ENCODE data around the gene HMCN2.

The HMCN2 gene

DNA sequence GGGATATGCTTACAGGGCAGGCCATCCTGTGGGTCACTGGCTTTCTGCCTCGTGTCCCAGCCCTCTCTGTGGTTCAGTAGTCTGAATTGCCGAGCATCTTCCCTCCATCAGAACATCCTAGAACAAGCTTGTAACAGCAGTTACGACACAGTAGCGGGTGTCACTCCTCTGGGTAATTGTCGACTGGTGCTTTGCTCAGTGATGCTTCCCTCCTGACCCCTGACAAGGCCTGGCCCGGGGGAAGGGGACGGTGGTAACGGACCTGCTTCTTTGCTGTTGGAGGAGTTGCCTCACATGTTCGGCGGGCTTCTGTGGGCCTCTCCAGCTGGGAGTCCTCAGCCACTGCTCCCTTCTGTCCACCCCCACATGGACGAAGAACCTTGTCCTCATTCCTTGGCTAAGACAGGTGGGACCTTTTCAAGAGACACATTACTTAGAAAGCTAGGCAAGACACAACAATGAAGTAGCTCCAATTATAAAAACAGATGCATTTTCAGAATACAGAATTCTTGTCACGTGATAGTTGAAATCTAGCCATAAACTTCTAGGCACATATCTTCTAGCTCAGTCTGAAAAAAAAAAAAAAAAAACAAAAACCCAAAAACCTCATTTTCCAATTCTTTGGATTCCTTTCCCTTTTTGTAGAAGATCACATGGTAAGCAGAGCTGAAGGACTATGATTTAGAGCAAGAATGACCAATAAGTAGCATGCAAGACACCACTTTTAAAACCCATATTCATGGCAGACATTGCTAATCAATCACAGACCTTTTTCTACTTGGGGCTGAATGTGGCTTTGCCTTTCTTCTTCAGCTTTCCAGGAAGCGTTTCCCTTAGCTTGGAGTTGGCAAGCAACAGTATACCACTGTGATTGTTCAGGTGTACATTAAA lies 25.0 kb downstream of the HMCN2 start:
- no peak for DNase-seq

DNA sequence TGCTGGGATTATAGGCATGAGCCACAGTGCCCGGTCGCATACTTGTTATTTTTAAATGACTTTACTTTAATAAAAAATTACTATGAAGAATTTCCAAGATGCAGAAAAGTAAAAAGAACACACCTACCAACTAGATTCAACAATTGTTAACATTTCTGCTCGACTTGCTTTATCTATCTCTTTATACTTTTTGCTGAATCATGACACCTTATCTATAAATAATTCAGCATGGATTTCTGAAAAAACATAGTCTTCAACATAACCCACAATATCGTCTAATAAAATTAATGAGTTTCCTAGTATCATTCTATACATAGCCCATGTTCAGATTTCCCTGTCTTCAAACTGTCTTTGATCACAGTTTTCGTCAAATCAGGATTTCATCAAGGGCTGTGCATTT lies 25.9 kb downstream of the HMCN2 start:
- no peak for DNase-seq

DNA sequence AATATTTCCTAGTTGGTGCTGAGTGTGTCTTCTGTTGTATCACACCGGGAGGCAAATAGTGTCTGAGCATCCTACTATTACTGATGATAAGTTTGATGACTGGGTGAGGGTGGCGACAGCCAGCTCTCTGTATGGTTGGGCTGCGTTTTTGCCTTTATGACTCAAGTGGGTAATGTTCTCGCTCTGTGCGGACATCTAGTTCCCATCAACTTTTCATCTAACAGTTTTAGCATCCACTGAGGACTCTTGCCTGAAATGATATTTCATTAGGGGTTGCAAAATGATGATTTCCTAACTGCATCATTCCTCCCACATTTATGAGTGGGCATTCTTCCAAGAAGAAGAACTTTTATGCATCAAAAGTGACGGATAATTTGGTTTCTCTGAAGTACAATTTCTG lies 26.5 kb downstream of the HMCN2 start:
- DNase-seq: no peak

DNA sequence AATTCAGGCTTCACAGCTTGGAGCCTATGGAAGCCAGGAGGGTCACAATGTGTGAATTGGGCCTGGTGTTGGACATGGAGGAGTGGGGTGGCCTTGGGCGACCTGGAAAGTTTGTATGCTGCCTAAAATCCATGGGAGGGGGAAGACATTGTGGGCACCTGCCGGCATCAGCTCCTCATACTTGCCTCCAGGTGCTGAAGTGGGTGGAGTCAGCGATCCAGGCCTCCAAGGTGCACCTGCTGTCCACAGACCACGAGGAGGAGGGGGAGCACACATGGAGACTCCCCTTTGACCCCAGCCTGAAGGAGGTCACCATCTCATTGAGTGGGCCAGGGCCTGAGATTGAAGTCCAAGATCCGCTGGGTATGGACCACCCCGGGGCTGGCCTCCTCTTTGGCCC lies 29.1 kb downstream of the HMCN2 start:
- DNase-seq: no peak

DNA sequence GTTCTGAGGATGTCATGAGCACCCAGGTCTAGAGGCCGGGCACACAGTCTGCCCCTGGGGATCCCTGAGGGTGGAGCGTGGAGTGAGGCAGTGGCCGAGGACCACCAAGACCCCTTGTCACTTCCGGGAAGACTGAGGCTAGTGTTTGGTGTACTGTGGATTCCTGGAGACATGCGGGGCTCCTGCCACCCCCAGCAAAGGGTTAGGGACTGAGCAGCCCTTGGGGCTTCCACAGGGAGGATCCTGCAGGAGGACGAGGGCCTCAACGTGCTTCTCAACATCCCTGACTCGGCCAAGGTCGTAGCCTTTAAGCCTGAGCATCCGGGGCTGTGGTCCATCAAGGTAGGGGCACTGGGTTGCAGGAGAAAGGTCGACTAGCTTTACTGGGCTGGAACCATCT lies 29.9 kb downstream of the HMCN2 start:
- no peak for DNase-seq

DNA sequence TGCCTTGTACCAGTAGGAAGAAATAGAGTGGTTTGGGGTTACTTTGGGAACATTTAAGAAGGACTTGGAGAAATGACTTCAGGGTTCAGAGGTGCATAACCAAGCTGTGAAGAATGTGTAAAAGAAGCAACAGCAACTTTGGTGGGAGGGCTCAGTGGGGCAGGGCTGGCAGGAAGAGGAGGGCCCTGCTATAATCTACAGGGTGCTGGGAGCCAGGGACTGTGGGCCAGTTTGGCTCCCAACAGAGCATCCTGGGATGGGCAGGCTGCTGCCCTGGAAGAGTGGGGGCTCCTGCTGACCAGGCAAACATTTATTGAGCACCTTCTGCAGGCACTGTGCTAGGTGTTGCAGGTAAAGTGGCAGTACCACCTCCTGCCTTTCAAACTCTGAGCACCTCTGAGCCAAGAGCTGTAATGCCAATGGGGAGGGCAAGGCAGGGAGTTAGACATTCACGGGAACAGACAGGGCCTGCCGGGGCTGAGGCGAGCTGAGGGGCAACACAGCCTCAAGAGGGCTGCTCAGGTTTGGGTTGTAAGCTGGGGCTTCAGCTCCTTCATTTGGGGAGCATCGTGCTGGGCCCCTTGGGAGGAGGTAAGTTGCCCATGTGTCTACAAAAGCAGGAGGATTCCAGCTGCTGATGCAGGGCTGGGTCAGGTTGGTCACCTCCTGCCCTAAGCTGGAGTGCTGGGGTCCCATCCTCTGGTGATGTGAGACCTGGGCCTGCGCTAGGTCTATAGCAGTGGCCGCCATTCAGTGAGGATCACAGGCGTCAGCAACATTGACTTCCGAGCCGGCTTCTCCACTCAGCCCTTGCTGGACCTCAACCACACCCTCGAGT lies 30.6 kb downstream of the HMCN2 start:
- no peak for DNase-seq

DNA sequence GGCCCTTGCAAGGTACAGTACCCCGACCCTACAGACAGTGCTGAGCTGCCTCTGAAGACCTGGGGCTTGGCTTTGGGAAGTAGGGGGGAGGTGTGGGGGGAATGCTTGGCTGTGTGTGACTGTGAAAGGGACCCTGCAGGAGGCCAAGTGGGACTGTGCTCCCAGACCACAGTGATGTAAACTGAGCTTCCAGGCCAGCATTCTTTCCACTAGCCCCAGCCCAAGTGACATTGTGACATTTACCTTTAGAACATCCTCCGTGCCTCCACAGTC lies 31.2 kb downstream of the HMCN2 start:
- no peak for DNase-seq

DNA sequence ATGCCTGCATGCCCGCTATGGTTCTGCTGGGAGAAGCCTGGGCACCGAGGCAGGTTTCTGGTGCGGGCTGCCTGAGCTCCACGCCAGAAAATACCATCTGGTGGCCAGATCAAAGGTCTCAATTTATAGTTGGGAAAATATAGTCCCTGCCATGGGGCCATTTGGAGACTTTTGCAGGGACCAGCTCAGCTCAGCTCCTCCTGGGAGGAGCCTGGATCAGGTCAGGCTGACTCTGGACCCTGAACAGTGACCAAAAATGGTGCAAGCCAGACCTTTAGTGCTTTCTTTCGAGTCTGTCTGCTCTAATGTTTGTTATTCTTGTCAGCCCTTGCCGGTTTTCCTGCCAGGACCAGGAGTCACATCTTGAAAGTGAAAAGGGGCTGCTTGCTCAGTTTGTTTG lies 31.8 kb downstream of the HMCN2 start:
- DNase-seq: no peak

DNA sequence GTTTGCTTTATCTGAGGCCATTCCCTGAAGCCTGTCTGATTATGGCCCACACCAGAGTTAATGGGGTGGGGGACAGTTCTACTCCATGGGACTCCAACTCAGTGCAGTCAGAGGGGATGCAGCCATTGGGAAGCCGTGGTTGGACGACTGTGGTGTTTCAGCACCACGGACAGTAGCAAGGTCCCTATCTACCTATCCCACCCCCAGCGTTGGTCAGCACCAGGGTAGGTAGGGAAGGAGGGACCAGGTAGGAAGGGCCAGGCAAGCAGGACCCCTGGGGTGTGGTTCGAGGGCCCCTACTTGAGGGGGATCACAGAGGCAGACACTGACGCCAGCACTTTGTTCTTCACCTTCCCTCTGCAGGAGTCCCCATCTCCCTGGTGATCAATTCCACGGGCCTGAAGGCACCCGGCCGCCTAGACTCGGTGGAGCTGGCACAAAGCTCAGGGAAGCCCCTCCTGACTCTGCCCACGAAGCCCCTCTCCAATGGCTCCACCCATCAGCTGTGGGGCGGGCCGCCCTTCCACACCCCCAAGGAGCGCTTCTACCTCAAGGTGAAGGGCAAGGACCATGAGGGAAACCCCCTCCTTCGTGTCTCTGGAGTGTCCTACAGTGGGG lies 33.2 kb downstream of the HMCN2 start:
- no peak for DNase-seq

DNA sequence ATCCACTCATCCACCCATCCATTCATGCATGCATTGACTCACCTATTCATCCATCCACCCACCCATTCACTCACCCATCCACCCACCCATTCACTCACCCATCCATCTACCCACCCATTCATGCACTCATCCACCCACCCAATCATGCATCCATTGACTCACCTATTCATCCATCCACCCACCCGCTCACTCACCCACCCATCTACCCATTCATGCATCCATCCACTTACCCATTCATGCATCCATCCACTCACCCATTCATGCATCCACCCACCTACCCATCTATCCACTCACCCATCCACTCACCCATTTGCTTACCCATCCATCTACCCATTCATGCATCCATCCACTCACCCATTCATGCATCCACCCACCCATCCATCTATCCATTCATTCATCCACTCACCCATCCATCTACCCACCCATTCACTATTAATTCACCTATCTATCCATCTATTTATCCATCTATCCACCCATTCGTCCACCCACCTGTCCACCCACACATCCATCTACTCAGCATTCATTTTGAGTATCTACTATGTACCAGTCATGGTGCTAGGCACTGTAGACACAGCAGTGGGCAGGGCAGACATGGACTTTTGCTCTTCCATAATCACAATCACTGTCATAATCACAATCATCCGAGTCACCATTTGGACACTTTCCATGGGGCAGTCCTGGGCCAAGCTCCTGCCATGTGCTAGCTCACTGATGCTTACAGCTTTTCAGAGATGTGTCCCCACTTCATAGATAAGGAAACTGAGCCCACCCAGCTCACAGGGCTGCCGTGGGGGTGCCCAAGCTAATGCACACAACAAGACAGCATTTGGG lies 34.4 kb downstream of the HMCN2 start:
- no peak for DNase-seq

DNA sequence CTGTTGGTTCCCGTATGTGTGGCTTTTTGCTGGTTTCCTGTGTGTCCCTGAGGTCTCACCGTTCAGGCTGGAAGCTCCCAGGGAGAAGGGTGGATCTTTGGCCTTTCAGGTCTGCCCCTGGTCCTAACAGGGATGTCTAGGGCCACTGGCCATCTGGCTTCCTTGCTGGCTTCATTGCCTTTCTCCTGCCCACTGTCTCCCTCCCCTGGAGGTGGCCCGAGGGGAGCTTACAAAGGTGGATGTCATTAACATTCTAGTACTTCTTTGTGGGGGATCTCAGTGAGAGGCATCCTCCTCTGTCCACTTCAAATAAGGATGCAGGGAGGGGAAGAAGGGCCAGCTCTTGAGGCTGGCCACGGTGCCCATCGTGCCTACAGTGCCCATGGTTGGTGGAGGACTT lies 35.2 kb downstream of the HMCN2 start:
- no peak for DNase-seq

DNA sequence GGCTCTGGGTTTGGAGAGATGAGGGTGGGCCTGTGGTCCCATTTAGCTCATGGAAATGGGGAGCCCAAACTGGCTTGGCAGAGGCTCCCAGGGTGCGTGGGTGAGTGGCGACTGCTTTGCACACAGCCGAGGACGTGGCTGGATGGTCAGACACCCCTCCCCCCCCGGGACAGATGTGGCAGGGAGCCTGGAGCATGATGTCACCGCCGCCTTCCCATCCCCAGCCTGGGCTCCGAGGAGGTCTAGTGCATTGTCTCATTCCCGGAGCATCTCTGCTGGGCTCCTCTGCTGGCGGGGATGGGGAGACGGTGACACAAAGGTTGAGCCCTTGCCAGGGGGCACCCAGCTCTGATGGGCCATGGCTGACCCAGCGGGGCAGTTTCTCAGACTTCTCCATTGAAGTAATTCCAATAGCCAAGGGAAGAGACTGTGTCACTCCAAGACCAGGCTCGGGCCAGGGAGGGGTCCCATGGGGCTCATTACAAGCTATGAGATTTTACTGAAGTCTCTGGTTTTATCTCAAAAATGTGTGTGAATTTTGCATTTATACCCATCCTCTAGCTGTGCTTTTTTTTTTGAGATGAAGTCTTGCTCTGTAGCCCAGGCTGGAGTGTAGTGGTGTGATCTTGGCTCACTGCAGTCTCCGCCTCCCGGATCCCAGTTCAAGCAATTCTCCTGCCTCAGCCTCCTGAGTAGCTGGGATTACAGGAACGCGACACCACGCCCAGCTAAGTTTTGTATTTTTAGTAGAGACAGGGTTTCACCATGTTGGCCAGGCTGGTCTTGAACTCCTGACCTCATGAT lies 36.1 kb downstream of the HMCN2 start:
- DNase-seq: no peak

DNA sequence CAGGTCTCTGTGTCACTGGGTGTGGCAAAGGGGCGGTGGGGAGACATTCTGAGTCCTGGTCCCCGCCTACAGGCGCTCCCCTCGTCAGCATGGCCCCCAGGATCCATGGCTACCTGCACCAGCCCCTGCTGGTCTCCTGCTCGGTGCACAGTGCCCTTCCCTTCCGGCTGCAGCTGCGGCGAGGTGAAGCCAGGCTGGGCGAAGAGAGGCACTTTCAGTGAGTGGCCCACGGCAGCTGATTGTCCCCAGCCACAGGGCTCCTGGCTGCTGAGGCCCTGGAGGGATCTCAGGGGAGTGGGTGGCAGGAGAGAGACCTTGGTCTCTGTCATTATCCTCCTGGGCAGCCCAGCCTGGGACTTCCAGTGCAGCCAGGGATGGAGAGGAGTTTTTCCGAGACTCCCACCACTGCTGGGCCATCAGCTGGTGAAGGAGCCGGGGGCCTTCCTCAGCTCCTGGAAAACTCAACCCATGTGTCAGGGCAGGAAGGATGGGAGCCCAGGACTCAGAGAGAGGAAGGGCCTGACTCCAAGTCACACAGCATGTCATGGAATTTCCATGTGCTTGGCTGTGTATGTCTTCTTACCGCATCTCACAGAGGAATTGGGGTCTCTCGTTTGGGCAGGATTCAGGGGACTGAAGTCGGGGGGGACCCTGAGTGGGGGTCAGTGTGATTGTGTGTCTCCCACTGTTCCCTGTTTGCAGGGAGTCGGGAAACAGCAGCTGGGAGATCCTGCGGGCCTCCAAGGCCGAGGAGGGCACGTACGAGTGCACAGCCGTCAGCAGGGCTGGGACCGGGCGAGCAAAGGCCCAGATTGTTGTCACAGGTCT lies 37.4 kb downstream of the HMCN2 start:
- no peak for DNase-seq

DNA sequence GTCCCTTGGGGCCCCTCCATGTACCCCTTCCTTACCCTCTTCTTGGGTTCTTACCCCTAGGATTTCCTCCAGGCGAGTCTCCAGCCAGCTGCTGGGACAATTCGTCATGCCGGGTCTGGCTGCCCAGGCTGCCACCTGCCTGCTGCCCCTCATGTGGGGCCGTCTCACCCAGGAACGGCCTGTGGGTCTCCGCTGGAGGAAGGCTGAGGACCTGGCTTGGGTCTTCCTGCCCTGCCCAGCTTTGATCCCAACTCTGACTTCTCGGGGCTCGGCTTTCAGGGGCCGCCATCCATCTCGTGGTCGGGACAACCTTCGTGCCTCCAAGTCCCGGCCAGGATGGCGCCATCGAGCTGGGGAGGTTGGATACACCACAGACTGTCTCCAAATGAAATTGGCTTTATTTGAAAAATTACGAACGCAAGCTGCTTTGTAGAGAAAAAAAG lies 38.1 kb downstream of the HMCN2 start:
- no peak for DNase-seq

DNA sequence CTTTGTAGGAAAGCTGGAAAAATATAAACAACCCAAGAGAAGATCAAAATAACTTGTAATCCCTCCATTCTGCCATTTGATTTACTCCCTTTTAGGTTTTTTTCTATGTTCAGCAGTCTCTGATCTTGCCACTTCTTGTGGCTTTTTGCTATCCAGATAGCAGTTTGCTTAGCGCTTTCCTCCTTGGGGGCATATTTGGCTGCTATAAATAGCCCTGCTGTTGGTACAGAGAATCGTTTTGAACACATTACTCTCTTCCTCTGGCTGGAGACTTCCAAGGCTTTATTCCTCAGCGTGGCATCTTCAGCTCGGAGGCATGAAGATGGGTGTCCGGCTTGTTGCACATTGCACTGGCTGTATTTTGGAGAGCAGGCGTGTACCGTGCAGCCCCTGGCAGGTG lies 38.6 kb downstream of the HMCN2 start:
- no peak for DNase-seq

DNA sequence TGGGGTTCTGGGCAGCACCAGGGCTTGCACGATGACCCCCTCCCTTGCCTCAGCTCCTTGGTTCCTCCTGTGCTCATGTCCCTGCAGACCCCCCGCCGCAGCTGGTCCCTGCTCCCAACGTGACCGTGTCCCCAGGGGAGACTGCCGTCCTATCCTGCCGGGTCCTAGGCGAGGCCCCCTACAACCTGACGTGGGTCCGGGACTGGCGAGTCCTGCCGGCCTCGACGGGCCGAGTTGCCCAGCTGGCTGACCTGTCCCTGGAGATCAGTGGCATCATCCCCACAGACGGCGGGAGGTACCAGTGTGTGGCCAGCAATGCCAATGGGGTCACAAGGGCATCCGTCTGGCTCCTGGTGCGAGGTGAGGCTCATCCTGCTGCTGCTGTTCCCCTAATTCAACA lies 39.1 kb downstream of the HMCN2 start:
- DNase-seq: no peak

DNA sequence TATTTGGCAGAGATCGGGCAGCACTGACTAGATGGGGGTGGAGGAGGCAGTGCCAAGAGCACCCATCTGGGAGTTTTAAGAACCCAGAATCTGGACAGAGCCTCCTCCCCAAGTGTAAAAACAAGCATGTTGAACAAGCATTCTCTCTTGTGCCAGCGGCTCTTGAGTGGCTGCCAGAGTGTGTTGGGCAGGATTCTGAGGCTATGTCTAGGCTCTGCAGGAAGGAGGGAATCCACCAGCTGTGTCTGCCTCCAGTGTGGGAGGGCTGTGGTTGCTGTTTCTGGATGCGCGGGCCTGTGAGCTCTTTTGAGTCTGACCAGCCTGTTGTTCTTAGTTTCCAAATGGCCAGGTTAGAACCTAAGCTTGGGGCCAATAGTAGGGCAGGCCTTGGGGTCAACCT lies 39.8 kb downstream of the HMCN2 start:
- DNase-seq: no peak

DNA sequence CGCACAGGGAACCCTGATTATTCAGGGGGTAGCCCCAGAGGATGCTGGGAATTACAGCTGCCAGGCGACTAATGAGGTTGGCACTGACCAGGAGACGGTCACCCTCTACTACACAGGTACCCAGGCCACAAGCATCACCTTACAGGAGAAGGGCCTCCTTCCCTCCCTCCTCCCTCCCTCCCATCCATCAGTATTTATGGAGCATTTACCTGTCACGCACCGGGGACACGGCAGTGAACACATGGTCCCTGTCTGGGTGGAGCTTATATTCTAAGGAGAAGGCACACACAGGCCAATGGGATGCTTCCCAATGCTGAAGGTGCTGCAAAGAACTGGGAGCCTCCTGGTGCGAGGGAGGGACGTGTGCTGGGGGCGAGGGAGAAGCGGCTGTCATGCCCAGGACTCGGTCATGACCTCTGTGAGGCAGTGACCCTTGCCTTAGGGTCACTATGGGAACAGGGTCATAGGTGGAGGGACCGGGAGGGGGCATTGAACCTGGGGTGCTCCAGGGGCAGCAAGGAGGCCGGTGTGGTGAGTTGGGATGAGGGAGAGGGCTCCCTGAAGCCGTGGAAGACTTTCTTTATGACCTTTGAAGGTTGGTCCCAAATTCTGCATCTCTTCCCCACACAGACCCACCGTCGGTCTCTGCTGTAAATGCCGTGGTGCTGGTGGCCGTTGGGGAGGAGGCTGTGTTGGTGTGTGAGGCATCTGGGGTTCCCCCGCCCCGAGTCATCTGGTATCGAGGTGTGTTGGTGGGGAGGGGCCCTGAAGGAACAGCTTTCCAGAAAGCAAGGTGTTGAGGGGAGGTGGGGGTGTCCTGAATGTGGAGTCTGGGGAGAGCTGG lies 41.5 kb downstream of the HMCN2 start:
- no peak for DNase-seq

DNA sequence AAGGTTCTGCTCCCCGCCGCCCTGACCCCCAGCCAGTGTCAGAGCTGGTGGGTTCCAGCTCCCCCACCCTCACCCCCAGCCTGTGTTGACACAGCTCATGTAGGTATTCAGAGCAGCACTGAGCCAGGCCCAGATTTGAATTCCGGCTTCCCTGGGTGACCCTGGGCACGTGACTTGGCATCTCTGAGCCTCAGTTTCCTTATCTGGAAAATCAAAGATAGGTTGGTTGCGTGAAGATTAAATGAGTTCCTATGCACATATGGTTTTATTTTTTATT lies 42.0 kb downstream of the HMCN2 start:
- no peak for DNase-seq

DNA sequence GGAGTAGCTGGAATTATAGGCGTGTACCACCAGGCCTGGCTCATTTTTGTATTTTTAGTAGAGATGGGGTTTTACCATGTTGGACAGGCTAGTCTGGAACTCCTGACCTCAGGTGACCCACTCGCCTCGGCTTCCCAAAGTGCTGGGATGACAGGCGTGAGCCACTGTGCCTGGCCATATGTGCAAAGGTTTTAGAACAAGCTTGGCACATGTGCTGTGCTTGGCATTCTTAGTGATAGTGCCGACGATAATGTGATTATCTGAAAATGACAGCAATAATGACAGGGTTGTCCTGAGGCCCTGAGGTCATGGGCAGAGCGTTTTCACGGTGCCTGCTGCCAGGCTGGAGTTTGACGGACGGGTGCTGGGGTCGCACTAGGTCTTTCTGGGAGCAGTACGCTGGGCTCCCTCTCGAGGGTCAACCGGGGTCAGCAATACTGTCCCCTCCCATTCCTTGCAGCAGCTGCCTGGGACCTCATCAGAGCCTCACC lies 42.6 kb downstream of the HMCN2 start:
- no peak for DNase-seq

Measured in CD4-positive, alpha-beta T cell treated with Interleukin-12 subunit alpha and Interleukin-12 subunit beta, for 1 hour (primary cell).